ENCODE data around the gene CDRT4. TPM values are rescaled to one million over a fixed set of nuclear protein-coding genes. Genes with fewer than 3 reads are reported as not detected.

The CDRT4 gene
- total and polyA plus RNA-seq, 10 of the 15 experiments (the other 5 are each of a cell fraction or from before 2014, with no cell fraction given) = 0.11 to 1.3 (median 0.51) TPM; not detected in 3

DNA sequence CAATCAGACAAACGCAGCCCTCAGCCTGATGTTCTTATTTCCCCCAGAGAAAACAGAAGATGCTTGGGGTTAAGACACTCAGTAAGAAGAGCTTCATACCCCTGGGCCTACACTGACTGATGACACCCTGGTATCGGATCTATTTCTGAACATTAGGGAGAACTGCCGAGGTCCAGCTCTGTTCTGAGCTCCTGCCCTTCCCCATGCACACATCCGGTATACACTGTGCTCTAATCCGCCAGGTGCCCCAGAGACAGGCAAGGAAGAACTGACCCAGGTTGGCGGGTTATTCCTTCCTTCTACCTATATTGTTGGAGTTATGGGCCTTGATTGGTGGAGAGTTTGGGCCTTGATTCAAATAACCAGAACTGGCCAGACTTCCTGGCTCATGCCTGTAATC, 68.0 kb downstream of the CDRT4 start:
- Histone ChIP-seq H3K36me3 (ENCODE audit: control insufficient read depth in 2 of 2, insufficient read depth in 2 of 2, low read length in 1 of 2) (no peaks in the 10 kb centered on the region), H4K20me1 (ENCODE audit: control insufficient read depth, insufficient read depth) (no peaks in the 10 kb centered on the region), H3K27me3 (replicated peaks in 1 of 2; ENCODE audit: control insufficient read depth in 2 of 2, insufficient read depth in 2 of 2, low read length in 1 of 2) (no peaks in the 10 kb centered on the region), H3K9ac (ENCODE audit: control insufficient read depth, insufficient read depth, low read length) (no peak overlapping the region), H3K27ac (ENCODE audit: control insufficient read depth, insufficient read depth) (no peak overlapping the region), H3K79me2 (ENCODE audit: control insufficient read depth, insufficient read depth, low read length) (no peaks in the 10 kb centered on the region), H3K4me3 (no peak overlapping the region), H3K4me2 (ENCODE audit: control insufficient read depth, insufficient read depth) (no peak overlapping the region), H3K4me1 (ENCODE audit: control insufficient read depth, insufficient read depth, low read length) (no peaks in the 10 kb centered on the region), H2AFZ (ENCODE audit: control insufficient read depth, low read depth, low read length) (no peak overlapping the region), H3K9me3 (replicated peaks; ENCODE audit: control insufficient read depth, insufficient read depth, low read length) (no peaks in the 10 kb centered on the region)
- no peak for FAIRE-seq
- BruUV-seq (replicated peaks) = no TSS peak
- in situ Hi-C loops (cut with MboI) (loop anchor here (5.0 kb wide), 1 partner anchor 52 kb away; no protein-coding TSS in a partner anchor), intact Hi-C loops (cut with micrococcal nuclease; ENCODE audit: unreplicated experiment) (loop anchor here (10.0 kb wide), 1 partner anchor 65 kb away; no protein-coding TSS in a partner anchor)
- no peak for DNase-seq (ENCODE audit: low read depth, low spot score)
- ChIA-PET CTCF (no interaction called here), RAD21 (ENCODE audit: unreplicated experiment) (no interaction called here), SMC1A (ENCODE audit: uncharacterized antibody, unreplicated experiment) (no interaction called here), POLR2A (no interaction called here)
- WGBS (ENCODE audit: insufficient coverage, insufficient replicate concordance, low lambda C conversion rate, missing lambda C conversion rate) = 61% methylated on average over 6 of the region's 6 CpGs
- TF ChIP-seq, protein P1, sequence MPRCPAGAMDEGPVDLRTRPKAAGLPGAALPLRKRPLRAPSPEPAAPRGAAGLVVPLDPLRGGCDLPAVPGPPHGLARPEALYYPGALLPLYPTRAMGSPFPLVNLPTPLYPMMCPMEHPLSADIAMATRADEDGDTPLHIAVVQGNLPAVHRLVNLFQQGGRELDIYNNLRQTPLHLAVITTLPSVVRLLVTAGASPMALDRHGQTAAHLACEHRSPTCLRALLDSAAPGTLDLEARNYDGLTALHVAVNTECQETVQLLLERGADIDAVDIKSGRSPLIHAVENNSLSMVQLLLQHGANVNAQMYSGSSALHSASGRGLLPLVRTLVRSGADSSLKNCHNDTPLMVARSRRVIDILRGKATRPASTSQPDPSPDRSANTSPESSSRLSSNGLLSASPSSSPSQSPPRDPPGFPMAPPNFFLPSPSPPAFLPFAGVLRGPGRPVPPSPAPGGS (IDR thresholded peaks at IDR 0.05; ENCODE audit: borderline replicate concordance, insufficient read depth, low read depth, low read length, poor library complexity, severe bottlenecking) = no peak
- TF ChIP-seq TBL1XR1 (IDR thresholded peaks at IDR 0.05; ENCODE audit: low read depth, low read length) = no peak
- no peak for ATAC-seq

DNA sequence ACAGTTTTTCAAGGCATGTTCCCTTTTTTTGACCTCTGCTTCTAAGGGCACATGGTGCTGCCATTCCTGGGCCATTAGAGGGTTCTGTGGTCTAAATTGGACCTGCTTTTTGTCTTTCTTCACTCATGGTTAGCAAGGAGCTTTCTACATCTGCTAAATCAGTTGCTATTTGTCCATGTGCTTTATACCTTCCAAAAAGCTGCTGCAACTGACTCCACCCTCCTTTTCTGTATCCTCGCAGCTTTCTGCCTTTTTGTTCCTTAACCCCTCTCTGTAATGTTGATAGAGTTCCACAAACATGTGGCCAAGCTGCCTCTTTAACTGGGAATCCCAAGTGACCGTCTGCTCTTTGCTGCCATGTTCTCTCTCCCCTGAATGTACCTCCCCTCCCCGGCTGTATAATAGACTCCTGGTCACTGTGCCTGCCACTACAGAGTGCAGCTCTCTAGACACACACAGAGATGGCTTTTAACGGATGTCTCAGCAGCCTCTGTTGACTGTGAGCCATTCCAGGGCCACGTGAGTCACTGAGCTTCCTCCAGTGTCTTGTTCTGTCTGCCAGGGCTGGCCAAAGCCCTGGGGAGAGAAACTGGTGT, 68.6 kb downstream of the CDRT4 start:
- SMC1A ChIA-PET (ENCODE audit: uncharacterized antibody, unreplicated experiment) = no interaction called here
- Histone ChIP-seq H3K27ac (ENCODE audit: control insufficient read depth, insufficient read depth) (no peak overlapping the region), H3K27me3 (replicated peaks in 1 of 2; ENCODE audit: control insufficient read depth in 2 of 2, insufficient read depth in 2 of 2, low read length in 1 of 2) (no peaks in the 10 kb centered on the region), H3K9ac (ENCODE audit: control insufficient read depth, insufficient read depth, low read length) (no peak overlapping the region), H3K4me1 (ENCODE audit: control insufficient read depth, insufficient read depth, low read length) (no peaks in the 10 kb centered on the region), H2AFZ (ENCODE audit: control insufficient read depth, low read depth, low read length) (no peak overlapping the region), H3K4me2 (ENCODE audit: control insufficient read depth, insufficient read depth) (no peak overlapping the region), H4K20me1 (ENCODE audit: control insufficient read depth, insufficient read depth) (no peaks in the 10 kb centered on the region), H3K79me2 (ENCODE audit: control insufficient read depth, insufficient read depth, low read length) (no peaks in the 10 kb centered on the region), H3K36me3 (ENCODE audit: control insufficient read depth in 2 of 2, insufficient read depth in 2 of 2, low read length in 1 of 2) (no peaks in the 10 kb centered on the region), H3K4me3 (no peak overlapping the region), H3K9me3 (replicated peaks; ENCODE audit: control insufficient read depth, insufficient read depth, low read length) (no peaks in the 10 kb centered on the region)
- FAIRE-seq (no peak), ATAC-seq (no peak), DNase-seq (ENCODE audit: low read depth, low spot score) (no peak)
- in situ Hi-C loops (cut with MboI) (loop anchor here (5.0 kb wide), 1 partner anchor 52 kb away; no protein-coding TSS in a partner anchor), intact Hi-C loops (cut with micrococcal nuclease; ENCODE audit: unreplicated experiment) (loop anchor here (10.0 kb wide), 1 partner anchor 64 kb away; no protein-coding TSS in a partner anchor)
- POLR2A ChIA-PET = no interaction called here
- WGBS (ENCODE audit: insufficient coverage, insufficient replicate concordance, low lambda C conversion rate, missing lambda C conversion rate) = 0% methylated on average over 5 of the region's 5 CpGs
- CTCF ChIA-PET = no interaction called here
- RAD21 ChIA-PET (ENCODE audit: unreplicated experiment) = no interaction called here
- BruUV-seq (replicated peaks) = no TSS peak
- TF ChIP-seq, protein P2, sequence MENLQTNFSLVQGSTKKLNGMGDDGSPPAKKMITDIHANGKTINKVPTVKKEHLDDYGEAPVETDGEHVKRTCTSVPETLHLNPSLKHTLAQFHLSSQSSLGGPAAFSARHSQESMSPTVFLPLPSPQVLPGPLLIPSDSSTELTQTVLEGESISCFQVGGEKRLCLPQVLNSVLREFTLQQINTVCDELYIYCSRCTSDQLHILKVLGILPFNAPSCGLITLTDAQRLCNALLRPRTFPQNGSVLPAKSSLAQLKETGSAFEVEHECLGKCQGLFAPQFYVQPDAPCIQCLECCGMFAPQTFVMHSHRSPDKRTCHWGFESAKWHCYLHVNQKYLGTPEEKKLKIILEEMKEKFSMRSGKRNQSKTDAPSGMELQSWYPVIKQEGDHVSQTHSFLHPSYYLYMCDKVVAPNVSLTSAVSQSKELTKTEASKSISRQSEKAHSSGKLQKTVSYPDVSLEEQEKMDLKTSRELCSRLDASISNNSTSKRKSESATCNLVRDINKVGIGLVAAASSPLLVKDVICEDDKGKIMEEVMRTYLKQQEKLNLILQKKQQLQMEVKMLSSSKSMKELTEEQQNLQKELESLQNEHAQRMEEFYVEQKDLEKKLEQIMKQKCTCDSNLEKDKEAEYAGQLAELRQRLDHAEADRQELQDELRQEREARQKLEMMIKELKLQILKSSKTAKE (IDR thresholded peaks at IDR 0.05; ENCODE audit: low read depth, poor library complexity, severe bottlenecking) = no peak
- TF ChIP-seq ZSCAN29 (IDR thresholded peaks at IDR 0.05) = no peak
- TF ChIP-seq, protein P3, sequence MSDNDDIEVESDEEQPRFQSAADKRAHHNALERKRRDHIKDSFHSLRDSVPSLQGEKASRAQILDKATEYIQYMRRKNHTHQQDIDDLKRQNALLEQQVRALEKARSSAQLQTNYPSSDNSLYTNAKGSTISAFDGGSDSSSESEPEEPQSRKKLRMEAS (IDR thresholded peaks at IDR 0.05; ENCODE audit: low read depth, low read length) = no peak
- no peak for TF ChIP-seq NFYA (IDR thresholded peaks at IDR 0.05; ENCODE audit: borderline replicate concordance, low read depth, low read length)
- no peak for TF ChIP-seq GABPA (IDR thresholded peaks at IDR 0.05; ENCODE audit: low read depth)
- TF ChIP-seq HDGF (IDR thresholded peaks at IDR 0.05) = no peak
- TF ChIP-seq KDM1A (IDR thresholded peaks at IDR 0.05; ENCODE audit: borderline replicate concordance) = no peak
- TF ChIP-seq SIX5 (IDR thresholded peaks at IDR 0.05; ENCODE audit: low read depth, low read length, severe bottlenecking) = no peak
- no peak for TF ChIP-seq IKZF2 (IDR thresholded peaks at IDR 0.05)
- no peak for TF ChIP-seq CREB1 (IDR thresholded peaks at IDR 0.05; ENCODE audit: low read depth)
- no peak for TF ChIP-seq RB1 (IDR thresholded peaks at IDR 0.05; ENCODE audit: borderline replicate concordance)
